Transverse colon (tissue), 3 donors: ENCODE data around the gene GDPD5.

Experiments used
- POLR2A ChIP-seq: fragments of 450-650 bp; IDR thresholded peaks from one replicate; pipeline ENCODE4 v1.6.1; 2016; ENCODE audit warnings: antibody characterized with exemption, mild to moderate bottlenecking, moderate library complexity
- TF ChIP-seq, protein P1 (sequence below), 5 experiments: fragments of 200-600 bp in 3 of 5; fragments of 450-650 bp in 2 of 5; sonication (generic) in 3 of 5; IDR thresholded peaks; 1 replicate in 2 of 5; 2 replicates in 3 of 5; pipeline ENCODE4 v1.5.1; 2016 to 2017; ENCODE audit warnings: antibody characterized with exemption in 5 of 5, inconsistent platforms in 3 of 5, mild to moderate bottlenecking in 2 of 5, moderate library complexity in 1 of 5

DNA sequence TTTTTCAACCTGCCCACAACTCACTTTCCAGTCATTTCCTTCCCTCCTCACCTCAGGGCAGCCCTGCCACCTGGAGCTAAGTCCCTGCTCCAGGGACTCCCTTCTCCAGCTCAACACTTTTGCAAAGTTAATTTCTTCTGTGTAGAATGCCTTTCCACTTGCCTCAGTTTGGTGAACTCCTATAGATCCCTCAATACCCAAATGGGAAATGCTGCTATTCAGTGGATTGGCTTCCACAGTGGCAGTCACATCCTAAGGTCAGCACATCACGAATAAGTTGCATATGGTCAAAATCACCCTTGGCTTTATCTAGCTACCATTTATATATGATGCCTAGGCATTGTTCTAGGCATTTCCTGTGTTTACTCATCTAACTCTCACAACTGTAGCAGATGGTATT lies 23.6 kb downstream of the GDPD5 start:
- no peak for TF ChIP-seq POLR2A
- TF ChIP-seq, protein P1, sequence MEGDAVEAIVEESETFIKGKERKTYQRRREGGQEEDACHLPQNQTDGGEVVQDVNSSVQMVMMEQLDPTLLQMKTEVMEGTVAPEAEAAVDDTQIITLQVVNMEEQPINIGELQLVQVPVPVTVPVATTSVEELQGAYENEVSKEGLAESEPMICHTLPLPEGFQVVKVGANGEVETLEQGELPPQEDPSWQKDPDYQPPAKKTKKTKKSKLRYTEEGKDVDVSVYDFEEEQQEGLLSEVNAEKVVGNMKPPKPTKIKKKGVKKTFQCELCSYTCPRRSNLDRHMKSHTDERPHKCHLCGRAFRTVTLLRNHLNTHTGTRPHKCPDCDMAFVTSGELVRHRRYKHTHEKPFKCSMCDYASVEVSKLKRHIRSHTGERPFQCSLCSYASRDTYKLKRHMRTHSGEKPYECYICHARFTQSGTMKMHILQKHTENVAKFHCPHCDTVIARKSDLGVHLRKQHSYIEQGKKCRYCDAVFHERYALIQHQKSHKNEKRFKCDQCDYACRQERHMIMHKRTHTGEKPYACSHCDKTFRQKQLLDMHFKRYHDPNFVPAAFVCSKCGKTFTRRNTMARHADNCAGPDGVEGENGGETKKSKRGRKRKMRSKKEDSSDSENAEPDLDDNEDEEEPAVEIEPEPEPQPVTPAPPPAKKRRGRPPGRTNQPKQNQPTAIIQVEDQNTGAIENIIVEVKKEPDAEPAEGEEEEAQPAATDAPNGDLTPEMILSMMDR (IDR thresholded peaks at IDR 0.05) = no peak
